ENCODE results near the gene NOP58.

- no peak for TF ChIP-seq POLR2A (IDR thresholded peaks at IDR 0.05)
- no peak for TF ChIP-seq CTCF (IDR thresholded peaks at IDR 0.05)
Observed at GRCh38 chr2:202306034-202306433, 40.5 kb downstream of the NOP58 start.

Data from esophagus squamous epithelium (tissue), 4 donors.